Cortex of kidney (tissue), 1 donor: ENCODE measurements around the gene MGST2.

ENCODE experiments used
- DNase-seq: peaks from one replicate; lab custom pipeline; 2025; lab: John Stamatoyannopoulos, UW

Gene MGST2

DNA sequence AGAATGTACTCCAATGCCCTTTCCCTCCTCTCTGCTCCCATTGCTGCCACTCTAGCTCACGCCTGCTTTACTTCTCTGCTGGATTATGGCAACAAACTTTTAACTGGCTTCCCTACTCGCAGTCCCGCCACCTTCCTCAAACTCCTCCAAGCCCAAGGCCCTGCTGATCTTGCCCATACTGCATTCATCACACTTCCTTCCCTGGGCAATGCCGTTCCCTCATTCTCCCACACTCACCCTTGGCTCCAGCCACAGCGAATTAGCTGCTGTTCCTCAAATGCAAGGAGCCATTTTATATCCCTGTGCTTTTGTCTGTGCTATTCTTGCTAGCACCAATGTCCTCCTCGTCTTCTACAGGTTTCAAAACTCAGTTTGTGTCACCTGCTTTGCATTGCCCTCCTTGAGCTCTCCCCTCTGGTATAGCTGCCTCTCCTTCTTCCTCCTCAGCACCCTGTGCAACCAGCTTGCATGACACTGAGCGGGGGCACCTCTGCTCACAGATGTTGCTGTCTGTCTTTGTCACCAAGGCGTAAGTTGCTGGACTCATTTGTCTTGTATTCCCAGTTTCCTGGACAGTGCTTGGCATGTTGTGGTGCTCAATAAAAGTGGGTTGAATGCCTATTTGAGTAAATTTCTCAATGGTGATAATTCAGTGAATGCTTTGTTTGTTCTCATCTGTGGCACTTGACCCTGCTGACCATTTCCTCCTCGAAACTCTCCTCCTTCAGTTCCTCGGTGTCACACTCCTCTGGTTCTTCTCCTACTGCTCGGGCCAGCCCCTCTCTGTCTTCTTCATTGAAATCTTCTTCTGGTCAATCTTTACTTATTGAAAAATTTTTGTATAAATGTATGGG, 22.4 kb upstream of the MGST2 start:
- no peak for DNase-seq

- DNase-seq, result no peak
These were observed 20.2 kb upstream of the MGST2 start for GRCh38 chr4:139645458-139645857.

- DNase-seq, result no peak
These were observed 18.4 kb upstream of the MGST2 start for GRCh38 chr4:139647184-139647583.

- no peak for DNase-seq
These were observed 17.7 kb upstream of the MGST2 start for GRCh38 chr4:139647952-139648351.

- no peak for DNase-seq
These were observed 14.1 kb upstream of the MGST2 start for GRCh38 chr4:139651282-139652194.

GRCh38 chr4:139654516-139654915, 11.1 kb upstream of the MGST2 start:
- no peak for DNase-seq

- DNase-seq, result no peak
These were observed 10.5 kb upstream of the MGST2 start for GRCh38 chr4:139655116-139655515.

- DNase-seq, result no peak
These were observed 8.8 kb upstream of the MGST2 start for GRCh38 chr4:139656614-139657486.

GRCh38 chr4:139658185-139658584, 7.4 kb upstream of the MGST2 start:
- no peak for DNase-seq

DNA sequence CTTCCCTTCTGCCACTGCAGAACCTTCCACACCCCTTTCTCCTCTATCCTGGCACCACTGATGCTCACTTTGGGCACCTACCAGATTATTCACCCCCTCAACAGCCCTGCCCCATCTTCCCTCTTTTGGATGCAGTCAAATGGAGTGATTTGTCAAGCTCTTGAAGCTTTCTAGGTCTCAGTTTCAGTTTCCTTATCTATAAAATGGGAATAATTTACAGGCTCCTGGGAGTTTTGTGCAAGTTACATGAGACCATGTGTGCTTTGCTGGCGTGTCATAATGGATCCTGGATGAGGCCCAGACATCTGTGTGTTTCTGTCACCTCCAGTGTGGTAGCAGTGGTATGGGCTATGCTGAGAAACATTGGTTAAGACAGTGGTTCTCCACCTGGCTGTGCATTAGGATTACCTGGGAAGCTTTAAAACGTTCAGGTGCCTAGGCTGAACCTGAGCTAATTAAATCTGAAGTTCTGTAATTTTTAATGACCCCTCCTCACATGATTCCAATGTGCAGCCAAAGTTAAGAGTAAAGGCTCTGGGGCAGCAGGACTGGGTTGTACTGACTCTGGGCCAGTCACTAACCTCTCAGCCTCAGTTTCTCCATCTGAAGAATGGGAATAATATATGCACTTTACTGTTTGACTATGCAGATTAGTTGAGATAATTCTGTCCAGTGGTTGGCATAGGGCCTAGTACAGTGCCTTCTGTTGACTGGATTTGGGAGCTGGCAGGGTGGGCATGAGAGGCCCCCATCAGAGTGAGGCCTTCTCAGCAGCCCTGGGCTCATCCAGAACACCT, 6.8 kb upstream of the MGST2 start:
- no peak for DNase-seq

DNA sequence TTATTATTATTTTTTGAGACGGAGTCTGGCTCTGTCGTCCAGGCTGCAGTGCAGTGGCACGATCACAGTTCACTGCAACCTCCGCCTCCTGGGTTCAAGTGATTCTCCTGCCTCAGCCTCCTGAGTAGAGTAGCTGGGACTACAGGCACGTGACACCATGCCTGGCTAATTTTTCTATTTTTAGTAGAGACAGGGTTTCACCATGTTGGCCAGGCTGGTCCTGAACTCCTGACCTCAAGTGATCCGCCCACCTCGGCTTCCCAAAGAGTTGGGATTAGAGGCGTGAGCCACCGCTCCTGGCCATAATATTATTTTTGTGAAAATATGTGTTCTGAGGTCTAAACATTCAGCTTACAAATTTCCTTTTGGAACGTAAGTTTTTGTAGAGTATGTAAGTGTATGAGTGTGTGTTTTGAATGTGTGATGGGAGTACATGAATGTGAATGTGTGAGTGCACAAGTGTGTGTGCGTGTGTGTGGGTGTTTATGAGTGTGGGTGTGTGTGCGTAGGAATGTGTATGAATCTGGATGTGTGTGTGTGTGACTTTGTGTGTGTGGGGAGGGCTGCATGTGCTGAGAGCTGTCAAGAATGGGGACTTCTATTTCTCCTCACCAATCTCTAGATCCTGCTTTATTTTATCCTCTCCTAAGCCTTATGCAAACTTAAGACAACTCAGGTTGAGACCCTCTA, 5.7 kb upstream of the MGST2 start:
- DNase-seq, result no peak

DNA sequence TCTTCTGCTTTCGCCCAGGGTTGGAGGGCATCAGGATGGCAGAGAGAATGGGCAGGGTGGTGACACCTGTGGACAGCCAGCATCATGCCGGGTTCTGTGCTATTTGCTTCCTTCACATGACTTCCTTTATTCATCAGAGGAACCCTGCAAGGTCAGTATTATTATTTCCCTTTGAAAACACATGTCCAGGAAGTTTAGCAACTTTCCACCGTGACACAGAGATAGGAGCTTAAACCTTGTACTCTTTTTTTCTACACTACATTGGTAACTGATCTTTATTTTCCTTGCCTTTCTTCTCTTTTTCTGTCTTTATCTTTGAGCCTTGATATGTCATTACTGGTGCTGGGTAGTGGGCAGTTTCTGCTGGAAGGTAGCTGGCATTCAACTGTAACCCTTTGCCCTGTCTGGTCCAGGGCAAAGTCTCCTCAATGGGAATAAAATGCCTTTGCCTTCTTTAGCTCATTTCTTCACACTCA, 5.0 kb upstream of the MGST2 start:
- DNase-seq, result no peak

DNA sequence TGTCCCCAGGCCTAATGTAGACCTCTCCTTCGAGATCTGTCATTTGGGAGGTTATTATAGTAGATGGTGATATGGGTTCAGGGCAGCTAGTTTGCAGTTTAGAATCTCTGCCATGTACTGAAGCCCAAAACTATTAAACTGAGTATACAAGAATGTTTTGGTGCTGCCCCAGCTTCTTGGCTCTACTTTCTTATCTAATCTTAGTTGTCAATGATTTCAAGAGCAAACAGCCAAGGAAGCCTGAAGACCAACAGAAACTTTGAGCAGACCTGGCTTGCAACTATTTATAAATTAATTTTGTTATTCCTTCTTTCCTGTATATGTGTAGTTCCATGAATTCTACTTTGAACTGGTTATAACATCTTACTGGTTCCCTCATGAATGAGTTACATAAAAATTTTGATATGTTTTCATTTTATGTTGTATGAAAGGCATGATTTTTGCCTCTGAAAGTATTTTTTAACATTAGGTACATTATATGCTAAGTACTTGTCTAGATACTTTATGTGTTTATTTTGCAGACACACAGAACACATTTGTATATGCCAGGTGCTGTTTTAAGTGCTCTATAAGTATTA, 2.0 kb upstream of the MGST2 start:
- DNase-seq, result no peak

DNA sequence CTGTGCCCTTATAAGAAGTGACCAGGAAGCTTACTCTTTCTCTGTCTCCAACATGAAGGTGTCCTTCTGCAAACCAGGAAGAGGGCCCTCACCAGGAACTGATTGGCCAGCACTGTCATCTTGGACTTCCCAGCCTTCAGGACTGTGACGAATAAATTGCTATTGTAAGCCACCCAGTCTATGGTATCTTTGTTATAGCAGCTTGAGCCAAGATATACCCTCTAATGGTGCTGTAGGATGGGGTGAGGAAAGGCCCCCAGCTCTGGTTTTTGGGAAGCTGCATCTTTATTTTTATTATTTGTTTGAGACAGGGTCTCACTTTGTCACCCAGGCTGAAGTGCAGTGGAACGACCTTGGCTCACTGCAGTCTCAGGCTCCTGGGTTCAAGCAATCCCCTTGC, 1.2 kb upstream of the MGST2 start:
- no peak for DNase-seq

- DNase-seq, result no peak
These were observed 435 bp upstream of the MGST2 start for GRCh38 chr4:139665079-139665689.

GRCh38 chr4:139666735-139667281, 1.2 kb downstream of the MGST2 start:
- no peak for DNase-seq

DNA sequence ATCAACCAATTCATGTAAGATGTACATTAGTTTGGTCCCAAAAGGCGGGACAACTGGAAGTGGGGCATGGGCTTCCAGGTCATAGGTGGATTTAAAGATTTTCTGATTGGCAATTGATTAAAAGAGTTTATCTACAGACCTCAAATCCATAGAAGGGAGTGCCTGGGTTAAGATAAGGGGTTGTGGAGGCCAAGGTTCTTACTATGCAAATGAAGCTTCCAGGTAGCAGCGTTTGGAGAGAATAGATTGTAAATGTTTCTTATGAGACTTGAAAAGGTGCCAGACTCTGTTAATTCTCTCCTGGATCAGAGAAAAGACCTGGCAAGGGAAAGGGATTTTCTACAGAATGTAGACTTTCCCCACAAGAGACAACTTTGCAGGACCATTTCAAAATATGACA, 2.4 kb downstream of the MGST2 start:
- DNase-seq, result no peak

GRCh38 chr4:139668658-139669201, 3.1 kb downstream of the MGST2 start:
- DNase-seq, result no peak

- DNase-seq, result no peak
These were observed 3.7 kb downstream of the MGST2 start for GRCh38 chr4:139669335-139669734.
